Transverse colon (tissue), 4 donors: ENCODE results near the gene METTL17. TPM values are rescaled to one million over a fixed set of nuclear protein-coding genes. Genes with fewer than 3 reads are reported as not detected.
A peak's percentile ranks its signal among the peaks of the same experiment; 100 is the strongest.

ENCODE experiments used
- DNase-seq: peaks from one replicate; pipeline ENCODE4 v3.0.0-alpha.2; 2019
- H3K27ac ChIP-seq, 4 donors: fragments of 200-600 bp; sonication (generic); 2 replicates each; pipeline ENCODE4 v1.5.1; 2016 to 2018; ENCODE audit warnings: inconsistent platforms in 4 of 4
- H3K27me3 ChIP-seq: fragments of 200-600 bp; sonication (generic); 2 replicates; pipeline ENCODE4 v1.5.1; 2017; ENCODE audit warnings: inconsistent platforms
- H3K36me3 ChIP-seq, 4 donors: fragments of 200-600 bp; sonication (generic); 2 replicates each; pipeline ENCODE4 v1.5.1; 2017 to 2019; ENCODE audit warnings: inconsistent platforms in 4 of 4
- H3K4me1 ChIP-seq, 4 donors: fragments of 200-600 bp; sonication (generic); 2 replicates each; pipeline ENCODE4 v1.5.1; 2017 to 2020; ENCODE audit warnings: inconsistent platforms in 4 of 4
- H3K4me3 ChIP-seq, 4 donors: fragments of 200-600 bp; sonication (generic); 1 replicate in 1 of 4; 2 replicates in 3 of 4; pipeline versions ENCODE4 v1.5.1 to v1.6.1; 2017 to 2019; ENCODE audit warnings: inconsistent platforms in 4 of 4
- H3K9me3 ChIP-seq, 2 donors: fragments of 200-600 bp; sonication (generic); 2 replicates each; pipeline ENCODE4 v1.5.1; 2017 to 2019; ENCODE audit warnings: inconsistent platforms in 2 of 2
- CTCF ChIP-seq, 5 experiments: fragments of 200-600 bp in 3 of 5; fragments of 450-650 bp in 2 of 5; sonication (generic) in 3 of 5; IDR thresholded peaks; 1 replicate in 2 of 5; 2 replicates in 3 of 5; pipeline ENCODE4 v1.5.1; 2016 to 2017; ENCODE audit warnings: antibody characterized with exemption in 5 of 5, inconsistent platforms in 3 of 5, mild to moderate bottlenecking in 2 of 5, moderate library complexity in 1 of 5
- EP300 ChIP-seq: sonication (generic); formaldehyde crosslinking; IDR thresholded peaks from one replicate; pipeline ENCODE4 v1.6.1; 2017; ENCODE audit warnings: antibody characterized with exemption, low read depth
- POLR2A ChIP-seq: fragments of 450-650 bp; IDR thresholded peaks from one replicate; pipeline ENCODE4 v1.6.1; 2016; ENCODE audit warnings: antibody characterized with exemption, mild to moderate bottlenecking, moderate library complexity
- POLR2AphosphoS5 ChIP-seq, 3 donors: sonication (generic); formaldehyde crosslinking; IDR thresholded peaks; one replicate each; pipeline ENCODE4 v1.6.1; 2016; ENCODE audit warnings: antibody characterized with exemption in 3 of 3
- whole genome bisulfite sequencing, 2 donors: methylation state at CpG; one replicate each; pipeline ENCODE4 v1.1.5; 2018; ENCODE audit warnings: low coverage in 1 of 2; 5-methylcytosine and 5-hydroxymethylcytosine counted together
- in situ Hi-C, 4 donors: fragments of 200-750 bp; cut with MboI; loops; one replicate each; pipeline versions ENCODE4 v1.15.0 to v1.15.1; 2017; ENCODE audit warnings: low sequenced_read_pairs in 3 of 4, low pct_ligation_motif_present in 1 of 4, low pct_unique_long_range_greater_than_20kb in 1 of 4
- intact Hi-C: fragments of 100-400 bp; cut with DNase I; formaldehyde crosslinking; loops from one replicate; pipeline ENCODE4 v1.15.1; 2023; ENCODE audit warnings: low total_unique reads
- total RNA-seq, 4 donors: library from RNA; depleted of rRNA; stranded (reverse); fragments of >200 nt; gene quantifications; one replicate each; pipeline ENCODE4 v1.1.0, GENCODE V29; 2016

Gene METTL17
- total RNA-seq, 4 donors from 2014 or later: 74.8 to 124 (median 108) TPM

GRCh38 chr14:21018781-21019180 lies 29.0 kb downstream of the METTL17 start:
- DNase-seq: no peak
- intact Hi-C loops (no loop called here), in situ Hi-C loops (loop anchor here in 2 of 4 donors (10.0 kb wide), 1 partner anchor 66 kb away; no protein-coding TSS in a partner anchor)
- Histone ChIP-seq H3K4me1 (peaks cover 10 to 24% (median 13%) of the 10 kb centered on the region in 4 donors), H3K4me3 (no peak overlapping the region), H3K9me3 (no peaks in the 10 kb centered on the region), H3K36me3 (peaks cover 0 to 25% (median 3%) of the 10 kb centered on the region in 4 donors), H3K27me3 (no peaks in the 10 kb centered on the region), H3K27ac (no peak overlapping the region)
- 87 to 96% methylated on average over 3 of the region's 3 CpGs for WGBS, 2 donors
- TF ChIP-seq EP300 (no peak), POLR2AphosphoS5 (IDR thresholded peaks at IDR 0.05) (no peak), CTCF (IDR thresholded peaks at IDR 0.05) (no peak), POLR2A (no peak)

GRCh38 chr14:21019366-21019765 lies 29.6 kb downstream of the METTL17 start:
- intact Hi-C loops: no loop called here
- Histone ChIP-seq H3K4me1 (peaks cover 10 to 26% (median 17%) of the 10 kb centered on the region in 4 donors), H3K27me3 (no peaks in the 10 kb centered on the region), H3K36me3 (peaks cover 0 to 25% (median 3%) of the 10 kb centered on the region in 4 donors), H3K9me3 (no peaks in the 10 kb centered on the region), H3K4me3 (no peak overlapping the region), H3K27ac (no peak overlapping the region)
- TF ChIP-seq POLR2AphosphoS5 (IDR thresholded peaks at IDR 0.05): no peak
- no peak for DNase-seq
- in situ Hi-C loops: loop anchor here in 2 of 4 donors (10.0 kb wide), 1 partner anchor 65 kb away; no protein-coding TSS in a partner anchor
- WGBS, 2 donors: 29 to 54% methylated on average over 1 of the region's 1 CpG

- in situ Hi-C loops: no loop called here
- 73 to 86% methylated on average over 3 to 5 of the region's 5 CpGs for WGBS, 2 donors
- Histone ChIP-seq H3K27ac (no peak overlapping the region), H3K9me3 (no peaks in the 10 kb centered on the region), H3K4me1 (peaks cover 10 to 30% (median 18%) of the 10 kb centered on the region in 4 donors), H3K27me3 (no peaks in the 10 kb centered on the region), H3K4me3 (no peak overlapping the region), H3K36me3 (peaks cover 0 to 25% (median 3%) of the 10 kb centered on the region in 4 donors)
- intact Hi-C loops: no loop called here
- TF ChIP-seq EP300 (no peak), CTCF (IDR thresholded peaks at IDR 0.05) (no peak), POLR2AphosphoS5 (IDR thresholded peaks at IDR 0.05) (no peak), POLR2A (no peak)
- DNase-seq: no peak
Measured at GRCh38 chr14:21020977-21021545, 31.3 kb downstream of the METTL17 start.

- in situ Hi-C loops (no loop called here), intact Hi-C loops (no loop called here)
- H3K36me3 ChIP-seq: peaks cover 0 to 18% (median 3%) of the 10 kb centered on the region in 4 donors
- no peak for DNase-seq
- 68 to 75% methylated on average over 4 to 5 of the region's 5 CpGs for WGBS, 2 donors
- no peaks in the 10 kb centered on the region for H3K27me3 ChIP-seq
- TF ChIP-seq EP300 (no peak), POLR2A (no peak), POLR2AphosphoS5 (IDR thresholded peaks at IDR 0.05) (no peak), CTCF (IDR thresholded peaks at IDR 0.05) (no peak)
- peak overlapping the region in 2 of 4 donors; percentile 91 to 93 for H3K27ac ChIP-seq
- H3K9me3 ChIP-seq: no peaks in the 10 kb centered on the region
- H3K4me1 ChIP-seq: peaks cover 10 to 32% (median 20%) of the 10 kb centered on the region in 4 donors
- H3K4me3 ChIP-seq: peak overlapping the region in 1 of 4 donors; percentile 71
Measured at GRCh38 chr14:21022686-21023085, 32.9 kb downstream of the METTL17 start.
